Measurements from ENCODE around the gene PKP3.

Gene PKP3

DNA sequence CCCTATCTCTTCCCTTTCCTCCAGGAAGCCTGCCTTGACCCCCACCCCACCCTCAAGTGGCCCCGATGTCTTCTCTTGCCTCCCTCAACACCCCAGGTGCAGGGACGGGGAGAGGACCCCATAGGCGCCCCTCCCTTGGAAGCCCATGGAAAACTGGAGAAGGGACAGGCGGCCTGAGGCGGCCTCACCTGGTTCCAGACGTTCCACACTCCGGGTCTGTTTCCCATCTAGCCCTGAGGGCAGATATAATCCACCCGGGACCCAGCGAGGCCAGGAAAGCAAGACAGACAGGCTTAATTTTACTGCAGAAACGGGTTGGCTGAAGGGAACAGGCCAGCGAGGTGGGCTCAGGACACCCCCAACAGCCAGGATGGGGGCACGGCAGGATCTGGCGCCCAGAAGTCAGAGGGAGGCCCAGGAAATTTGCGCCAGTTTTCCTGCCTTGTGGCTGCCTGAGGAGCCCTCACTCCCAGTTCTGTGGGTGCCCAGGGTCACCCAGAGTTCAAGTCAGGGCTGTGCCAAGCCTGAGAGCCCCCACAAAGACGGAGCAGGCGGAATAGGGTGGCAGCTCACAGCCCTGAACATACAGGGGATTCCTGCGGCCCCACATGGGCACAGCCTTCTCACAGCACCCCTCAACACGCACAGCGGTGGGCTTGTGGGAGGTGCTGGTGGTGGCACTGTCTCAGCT lies 23.8 kb downstream of the PKP3 start:
- H3K9me2 ChIP-seq (replicated peaks; ENCODE audit: insufficient read depth, low read length), result no peaks in the 10 kb centered on the region
- no peak overlapping the region for H2AFZ ChIP-seq (ENCODE audit: low read length)
- H3K27ac ChIP-seq (ENCODE audit: low read length), result no peak overlapping the region
- TF ChIP-seq EZH2phosphoT487 (IDR thresholded peaks at IDR 0.05; ENCODE audit: low read length), result no peak
- no peak overlapping the region for H3K4me3 ChIP-seq (ENCODE audit: low read length)
- no peak overlapping the region for H3K9ac ChIP-seq (ENCODE audit: low read length)
- no peaks in the 10 kb centered on the region for H3K9me3 ChIP-seq (replicated peaks; ENCODE audit: insufficient read depth, low read length)
- H3F3A ChIP-seq (ENCODE audit: insufficient read depth, low read length), result no peaks in the 10 kb centered on the region
- no peaks in the 10 kb centered on the region for H4K20me1 ChIP-seq (ENCODE audit: insufficient read depth, low read length)
- peaks cover 73% of the 10 kb centered on the region for H3K27me3 ChIP-seq (replicated peaks; ENCODE audit: insufficient read depth, low read length)
- DNase-seq, result no peak
- no peaks in the 10 kb centered on the region for H3K79me2 ChIP-seq (ENCODE audit: low read length)
- no peak overlapping the region for H3K4me2 ChIP-seq (ENCODE audit: low read depth, low read length)
- no peaks in the 10 kb centered on the region for H3K4me1 ChIP-seq (ENCODE audit: low read length)
- H3K36me3 ChIP-seq (replicated peaks; ENCODE audit: insufficient read depth, low read length), result no peaks in the 10 kb centered on the region

DNA sequence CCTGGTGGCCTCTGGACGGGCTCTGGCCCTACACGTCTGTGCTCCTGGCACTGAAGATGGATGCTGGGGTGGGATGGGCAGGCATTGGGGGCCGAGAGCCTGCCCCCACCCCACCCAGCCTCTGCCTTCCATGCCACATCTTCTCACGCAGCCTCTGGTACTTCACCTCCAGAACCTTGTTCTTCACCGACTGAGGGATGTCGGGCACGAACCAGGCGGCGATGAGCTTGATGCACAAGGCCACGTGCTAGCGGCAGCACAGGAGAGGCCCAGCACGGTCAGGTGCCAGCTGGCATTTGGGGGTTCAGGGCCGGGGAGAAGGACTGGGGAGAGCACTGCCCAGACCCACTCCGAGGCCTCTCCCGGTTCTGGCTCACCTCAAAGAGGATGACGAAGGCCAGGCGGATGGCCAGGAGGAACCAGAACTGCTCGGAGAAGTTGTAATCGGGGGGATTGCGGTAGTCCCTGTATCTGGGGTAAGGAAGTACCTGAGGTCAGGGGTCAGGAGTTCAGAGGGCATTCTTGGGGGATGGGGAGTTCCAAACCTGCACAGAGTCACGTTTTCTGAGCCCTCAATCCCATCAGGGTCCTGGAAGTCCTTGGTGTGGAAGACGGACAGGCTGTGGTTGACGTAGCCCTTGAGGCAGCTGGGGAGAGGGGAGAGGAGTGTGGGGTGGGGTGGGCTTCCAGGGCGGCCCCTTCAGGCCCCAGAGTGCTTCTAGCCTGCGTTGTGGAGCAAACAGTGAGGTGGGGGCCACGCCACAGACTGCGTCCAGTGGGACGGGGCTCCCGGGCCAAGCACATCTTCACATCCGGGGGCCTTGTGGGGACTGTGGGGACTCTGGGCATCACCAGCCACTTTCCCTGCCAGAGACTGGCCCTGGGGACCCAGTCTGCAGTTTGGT lies 24.6 kb downstream of the PKP3 start:
- no peaks in the 10 kb centered on the region for H3K9me2 ChIP-seq (replicated peaks; ENCODE audit: insufficient read depth, low read length)
- H4K20me1 ChIP-seq (ENCODE audit: insufficient read depth, low read length), result no peaks in the 10 kb centered on the region
- H3K9ac ChIP-seq (ENCODE audit: low read length), result no peak overlapping the region
- peaks cover 71% of the 10 kb centered on the region for H3K27me3 ChIP-seq (replicated peaks; ENCODE audit: insufficient read depth, low read length)
- H3K4me3 ChIP-seq (ENCODE audit: low read length), result no peak overlapping the region
- H3K27ac ChIP-seq (ENCODE audit: low read length), result no peak overlapping the region
- no peak for DNase-seq
- no peaks in the 10 kb centered on the region for H3K4me1 ChIP-seq (ENCODE audit: low read length)
- H3K4me2 ChIP-seq (ENCODE audit: low read depth, low read length), result no peak overlapping the region
- no peaks in the 10 kb centered on the region for H3K79me2 ChIP-seq (ENCODE audit: low read length)
- TF ChIP-seq EZH2 (optimal IDR thresholded peaks at IDR 0.05; ENCODE audit: low read depth, low read length), result no peak
- no peak for TF ChIP-seq EZH2phosphoT487 (IDR thresholded peaks at IDR 0.05; ENCODE audit: low read length)
- TF ChIP-seq, protein P1, sequence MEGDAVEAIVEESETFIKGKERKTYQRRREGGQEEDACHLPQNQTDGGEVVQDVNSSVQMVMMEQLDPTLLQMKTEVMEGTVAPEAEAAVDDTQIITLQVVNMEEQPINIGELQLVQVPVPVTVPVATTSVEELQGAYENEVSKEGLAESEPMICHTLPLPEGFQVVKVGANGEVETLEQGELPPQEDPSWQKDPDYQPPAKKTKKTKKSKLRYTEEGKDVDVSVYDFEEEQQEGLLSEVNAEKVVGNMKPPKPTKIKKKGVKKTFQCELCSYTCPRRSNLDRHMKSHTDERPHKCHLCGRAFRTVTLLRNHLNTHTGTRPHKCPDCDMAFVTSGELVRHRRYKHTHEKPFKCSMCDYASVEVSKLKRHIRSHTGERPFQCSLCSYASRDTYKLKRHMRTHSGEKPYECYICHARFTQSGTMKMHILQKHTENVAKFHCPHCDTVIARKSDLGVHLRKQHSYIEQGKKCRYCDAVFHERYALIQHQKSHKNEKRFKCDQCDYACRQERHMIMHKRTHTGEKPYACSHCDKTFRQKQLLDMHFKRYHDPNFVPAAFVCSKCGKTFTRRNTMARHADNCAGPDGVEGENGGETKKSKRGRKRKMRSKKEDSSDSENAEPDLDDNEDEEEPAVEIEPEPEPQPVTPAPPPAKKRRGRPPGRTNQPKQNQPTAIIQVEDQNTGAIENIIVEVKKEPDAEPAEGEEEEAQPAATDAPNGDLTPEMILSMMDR (IDR thresholded peaks at IDR 0.05; ENCODE audit: low read length), result no peak
- no peak overlapping the region for H2AFZ ChIP-seq (ENCODE audit: low read length)
- H3K36me3 ChIP-seq (replicated peaks; ENCODE audit: insufficient read depth, low read length), result no peaks in the 10 kb centered on the region
- no peaks in the 10 kb centered on the region for H3F3A ChIP-seq (ENCODE audit: insufficient read depth, low read length)
- no peaks in the 10 kb centered on the region for H3K9me3 ChIP-seq (replicated peaks; ENCODE audit: insufficient read depth, low read length)

DNA sequence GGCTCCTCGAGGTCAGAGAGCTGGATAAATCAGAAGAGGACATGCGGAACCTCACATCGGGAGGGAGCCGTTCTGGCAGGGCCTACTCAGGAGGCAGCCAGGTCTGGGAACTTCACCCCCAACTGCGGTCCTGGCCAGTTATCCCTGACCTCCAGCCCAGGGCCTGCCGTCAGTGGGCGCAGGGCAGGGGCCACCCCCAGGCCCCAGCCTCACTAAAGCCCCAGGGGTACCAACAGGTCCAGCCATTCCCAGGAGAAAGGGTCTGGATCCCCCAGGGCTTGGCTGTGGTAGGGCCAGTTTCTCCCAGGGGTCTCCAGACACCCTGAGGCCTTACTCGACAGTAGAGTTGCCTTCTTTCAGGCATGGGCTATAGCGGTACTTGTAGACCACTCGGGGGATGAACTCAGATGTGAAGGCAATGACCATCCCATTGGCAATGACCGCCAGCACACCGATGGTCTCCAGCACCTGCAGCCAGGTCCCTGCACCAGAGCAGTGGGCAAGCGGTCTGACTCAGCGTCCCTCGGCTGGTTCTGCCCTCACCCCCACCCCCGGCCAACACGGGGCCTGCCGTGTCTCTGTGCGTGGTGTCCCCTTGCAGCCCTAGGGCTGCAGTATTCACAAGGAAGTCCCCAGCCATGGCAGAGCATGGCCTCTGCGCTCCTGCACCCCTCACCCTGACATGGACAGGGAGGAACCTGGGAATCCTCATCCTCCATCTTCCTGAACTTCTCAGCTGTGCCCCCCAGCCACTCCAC lies 25.4 kb downstream of the PKP3 start:
- no peak overlapping the region for H3K4me2 ChIP-seq (ENCODE audit: low read depth, low read length)
- H3K27ac ChIP-seq (ENCODE audit: low read length), result no peak overlapping the region
- DNase-seq, result no peak
- no peaks in the 10 kb centered on the region for H3K9me2 ChIP-seq (replicated peaks; ENCODE audit: insufficient read depth, low read length)
- no peaks in the 10 kb centered on the region for H3F3A ChIP-seq (ENCODE audit: insufficient read depth, low read length)
- no peak overlapping the region for H3K9ac ChIP-seq (ENCODE audit: low read length)
- H3K9me3 ChIP-seq (replicated peaks; ENCODE audit: insufficient read depth, low read length), result no peaks in the 10 kb centered on the region
- H3K36me3 ChIP-seq (replicated peaks; ENCODE audit: insufficient read depth, low read length), result no peaks in the 10 kb centered on the region
- no peaks in the 10 kb centered on the region for H3K79me2 ChIP-seq (ENCODE audit: low read length)
- no peak overlapping the region for H2AFZ ChIP-seq (ENCODE audit: low read length)
- no peak for TF ChIP-seq EZH2 (optimal IDR thresholded peaks at IDR 0.05; ENCODE audit: low read depth, low read length)
- TF ChIP-seq EZH2phosphoT487 (IDR thresholded peaks at IDR 0.05; ENCODE audit: low read length), result no peak
- no peaks in the 10 kb centered on the region for H4K20me1 ChIP-seq (ENCODE audit: insufficient read depth, low read length)
- H3K27me3 ChIP-seq (replicated peaks; ENCODE audit: insufficient read depth, low read length), result peaks cover 74% of the 10 kb centered on the region
- H3K4me1 ChIP-seq (ENCODE audit: low read length), result no peaks in the 10 kb centered on the region
- H3K4me3 ChIP-seq (ENCODE audit: low read length), result no peak overlapping the region
